RWPE2 (cell line): Measurements from ENCODE around the gene CMIP.
A peak's percentile ranks its signal among the peaks of the same experiment; 100 is the strongest.

Experiments used
- ATAC-seq: fragments of 200-7000 bp; cut with Tn5 transposase; 3 replicates; pipeline ENCODE4 v1.9.1; 2021; ENCODE audit warnings: low read depth
- DNase-seq: peaks from one replicate; pipeline ENCODE4 v3.0.0-alpha.2; 2020; ENCODE audit warnings: low spot score
- H3K27ac ChIP-seq: fragments of 450-650 bp; 2 replicates; pipeline ENCODE4 v1.5.1; 2017; ENCODE audit warnings: mild to moderate bottlenecking; ENCODE audit not compliant: poor library complexity, severe bottlenecking
- H3K27me3 ChIP-seq: fragments of 250-450 bp; sonication (Bioruptor Pico); 2 replicates; pipeline ENCODE4 v1.5.1; 2021; ENCODE audit warnings: mild to moderate bottlenecking, moderate library complexity; ENCODE audit not compliant: insufficient read depth, poor library complexity, severe bottlenecking
- H3K36me3 ChIP-seq: fragments of 250-450 bp; sonication (Bioruptor Pico); 2 replicates; pipeline ENCODE4 v1.5.1; 2020; ENCODE audit warnings: low read depth, mild to moderate bottlenecking, moderate library complexity
- H3K4me1 ChIP-seq: fragments of 250-450 bp; sonication (Bioruptor Pico); 2 replicates; pipeline ENCODE4 v1.5.1; 2021; ENCODE audit warnings: mild to moderate bottlenecking, moderate library complexity; ENCODE audit not compliant: insufficient read depth, poor library complexity, severe bottlenecking
- H3K4me3 ChIP-seq: fragments of 250-450 bp; sonication (Bioruptor Pico); 2 replicates; pipeline ENCODE4 v1.5.1; 2021; ENCODE audit warnings: mild to moderate bottlenecking, moderate library complexity; ENCODE audit not compliant: severe bottlenecking
- H3K9me3 ChIP-seq: fragments of 250-450 bp; sonication (Bioruptor Pico); 2 replicates; pipeline ENCODE4 v1.5.1; 2021; ENCODE audit warnings: mild to moderate bottlenecking, moderate library complexity; ENCODE audit not compliant: severe bottlenecking
- TF ChIP-seq, protein P1 (sequence below): fragments of 450-650 bp; IDR thresholded peaks from one replicate; pipeline ENCODE4 v1.5.1; 2017; ENCODE audit warnings: mild to moderate bottlenecking, moderate library complexity; ENCODE audit not compliant: poor library complexity, severe bottlenecking

Gene CMIP

DNA sequence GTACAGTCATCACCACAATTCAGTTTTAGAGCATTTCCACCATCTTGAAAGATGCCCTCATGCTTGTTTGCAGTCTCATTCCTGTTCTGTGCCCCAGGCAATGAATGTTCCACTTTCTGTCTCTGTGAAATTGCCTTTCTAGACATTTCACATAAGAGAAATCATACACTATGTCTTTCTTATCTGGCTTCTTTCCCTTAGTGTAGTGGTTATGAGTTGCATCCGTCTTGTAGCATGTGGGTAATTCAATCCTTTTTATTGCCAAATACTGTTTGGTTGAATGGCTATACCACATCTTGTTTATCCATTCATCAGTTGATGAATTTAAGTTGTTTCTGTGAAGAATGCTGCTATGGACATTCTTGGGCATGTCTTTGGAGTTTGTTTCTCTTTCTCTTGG is 202.0 kb downstream of the CMIP start:
- peaks cover 16% of the 10 kb centered on the region for H3K36me3 ChIP-seq
- peaks cover 27% of the 10 kb centered on the region for H3K4me1 ChIP-seq

DNA sequence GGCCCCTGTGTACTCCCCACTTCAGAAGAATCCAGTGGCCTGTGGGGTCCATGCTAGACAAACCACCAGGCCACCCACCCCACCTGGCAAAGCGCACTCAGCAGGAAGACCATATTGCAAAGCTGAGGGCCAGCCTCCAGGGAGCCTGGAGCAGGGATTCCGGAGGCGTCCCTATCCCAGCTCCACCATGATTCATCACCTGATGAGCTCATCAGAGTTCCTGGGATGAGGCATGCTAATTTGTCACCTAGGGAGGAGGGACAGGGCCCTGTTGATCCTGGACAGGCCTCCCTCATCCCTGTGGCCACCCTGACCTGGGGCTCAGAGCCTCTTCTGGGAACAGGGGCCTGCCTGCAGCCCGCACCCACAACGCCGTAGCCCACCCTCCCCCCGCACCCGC is 202.9 kb downstream of the CMIP start:
- DNase-seq (no peak), ATAC-seq (peak; percentile 85)
- Histone ChIP-seq H3K4me3 (no peak overlapping the region), H3K36me3 (peaks cover 26% of the 10 kb centered on the region), H3K27ac (peak overlapping the region; percentile 43), H3K4me1 (peaks cover 27% of the 10 kb centered on the region), H3K9me3 (no peaks in the 10 kb centered on the region), H3K27me3 (no peaks in the 10 kb centered on the region)
- TF ChIP-seq, protein P1, sequence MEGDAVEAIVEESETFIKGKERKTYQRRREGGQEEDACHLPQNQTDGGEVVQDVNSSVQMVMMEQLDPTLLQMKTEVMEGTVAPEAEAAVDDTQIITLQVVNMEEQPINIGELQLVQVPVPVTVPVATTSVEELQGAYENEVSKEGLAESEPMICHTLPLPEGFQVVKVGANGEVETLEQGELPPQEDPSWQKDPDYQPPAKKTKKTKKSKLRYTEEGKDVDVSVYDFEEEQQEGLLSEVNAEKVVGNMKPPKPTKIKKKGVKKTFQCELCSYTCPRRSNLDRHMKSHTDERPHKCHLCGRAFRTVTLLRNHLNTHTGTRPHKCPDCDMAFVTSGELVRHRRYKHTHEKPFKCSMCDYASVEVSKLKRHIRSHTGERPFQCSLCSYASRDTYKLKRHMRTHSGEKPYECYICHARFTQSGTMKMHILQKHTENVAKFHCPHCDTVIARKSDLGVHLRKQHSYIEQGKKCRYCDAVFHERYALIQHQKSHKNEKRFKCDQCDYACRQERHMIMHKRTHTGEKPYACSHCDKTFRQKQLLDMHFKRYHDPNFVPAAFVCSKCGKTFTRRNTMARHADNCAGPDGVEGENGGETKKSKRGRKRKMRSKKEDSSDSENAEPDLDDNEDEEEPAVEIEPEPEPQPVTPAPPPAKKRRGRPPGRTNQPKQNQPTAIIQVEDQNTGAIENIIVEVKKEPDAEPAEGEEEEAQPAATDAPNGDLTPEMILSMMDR: no peak

More for the DNA sequence above, 202.0 kb downstream of the CMIP start:
- DNase-seq: no peak
- Histone ChIP-seq H3K4me3 (no peak overlapping the region), H3K27ac (peak overlapping the region; percentile 43), H3K9me3 (no peaks in the 10 kb centered on the region), H3K27me3 (no peaks in the 10 kb centered on the region)
- ATAC-seq: peak; percentile 21; the same call in 1 of the 3 replicates
- TF ChIP-seq, protein P1: no peak

DNA sequence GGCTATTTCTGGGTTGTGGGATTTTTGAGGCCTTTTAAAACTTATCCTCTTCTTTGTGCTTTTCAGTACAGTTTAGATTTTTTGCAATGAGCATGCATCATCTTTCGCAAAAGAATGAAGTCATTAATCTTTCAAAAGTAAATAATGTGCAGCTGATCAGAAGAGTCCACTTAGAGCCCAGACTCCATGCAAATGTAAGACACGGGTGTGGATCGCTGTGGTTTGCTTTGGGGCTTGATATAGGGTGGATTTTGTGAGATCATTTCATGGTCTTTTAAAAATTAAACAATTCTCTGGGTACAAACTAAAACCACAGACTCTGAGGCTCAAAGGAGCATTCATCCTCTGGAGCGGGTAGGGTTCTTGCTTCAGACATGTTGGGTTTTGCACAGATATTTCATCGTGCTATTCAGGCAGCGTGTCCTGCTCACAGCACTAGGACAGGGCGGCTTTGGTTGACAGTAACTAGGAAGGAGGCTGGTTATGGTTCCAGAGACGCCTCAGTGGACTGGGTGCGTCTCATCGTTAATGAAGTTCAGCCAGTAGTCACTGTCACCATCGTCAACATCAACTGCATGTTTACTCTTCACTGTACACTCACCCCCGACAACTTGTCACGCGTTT is 205.1 kb downstream of the CMIP start:
- Histone ChIP-seq H3K27ac (no peak overlapping the region), H3K4me1 (peaks cover 24% of the 10 kb centered on the region), H3K4me3 (no peak overlapping the region), H3K27me3 (no peaks in the 10 kb centered on the region), H3K9me3 (no peaks in the 10 kb centered on the region), H3K36me3 (peaks cover 47% of the 10 kb centered on the region)
- TF ChIP-seq, protein P1: no peak
- no peak for DNase-seq
- no peak for ATAC-seq

DNA sequence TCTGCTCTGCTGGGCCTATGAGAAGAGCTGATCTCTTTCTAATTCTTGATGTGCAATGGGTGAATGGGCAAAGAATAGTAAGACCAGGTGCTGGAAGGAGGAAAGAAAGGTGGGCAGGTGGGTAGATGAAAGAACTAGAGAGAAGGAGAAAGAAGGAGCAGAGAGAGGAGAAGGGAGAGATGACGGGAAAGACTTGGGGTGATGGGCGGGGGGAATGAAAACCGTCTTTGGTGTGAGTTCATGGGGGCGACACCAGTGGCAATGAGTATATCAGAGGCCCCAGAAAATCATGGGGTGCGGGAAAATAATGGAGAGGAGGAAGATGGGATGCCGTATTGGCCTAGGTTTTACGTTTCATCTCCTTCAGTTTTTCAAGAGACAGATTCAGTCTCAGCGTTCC is 205.7 kb downstream of the CMIP start:
- Histone ChIP-seq H3K27me3 (no peaks in the 10 kb centered on the region), H3K4me1 (peaks cover 18% of the 10 kb centered on the region), H3K4me3 (no peak overlapping the region), H3K27ac (no peak overlapping the region), H3K9me3 (no peaks in the 10 kb centered on the region), H3K36me3 (peaks cover 53% of the 10 kb centered on the region)
- DNase-seq (no peak), ATAC-seq (no peak)
- TF ChIP-seq, protein P1: no peak

DNA sequence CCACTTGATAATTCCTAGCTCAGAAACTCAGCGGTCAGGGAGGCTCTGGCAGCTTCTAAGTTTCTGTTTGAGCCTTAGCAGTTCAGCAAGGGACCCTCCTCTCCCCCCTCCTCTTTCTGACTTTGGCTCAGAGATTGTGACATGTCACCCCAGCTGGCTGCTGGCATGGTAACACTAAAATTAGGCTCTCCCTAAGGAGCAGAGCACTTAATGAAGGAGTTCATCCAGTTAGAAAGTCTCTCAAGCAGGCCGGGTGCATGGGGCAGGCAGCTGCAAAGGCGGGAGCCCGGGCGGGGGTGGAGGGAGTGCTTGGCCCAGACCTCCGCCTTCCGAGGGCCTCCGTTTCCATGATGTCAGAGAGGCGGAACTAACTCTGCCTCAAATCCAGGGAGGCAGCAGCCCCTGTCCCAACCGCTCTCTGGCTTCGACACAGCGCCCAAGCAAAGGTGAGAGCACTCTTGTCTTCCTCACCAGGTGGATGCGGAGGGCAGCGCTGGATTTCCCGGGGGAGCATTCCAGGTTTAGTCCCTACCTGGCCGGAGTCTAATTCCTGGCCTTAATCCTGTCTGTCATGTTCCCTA is 206.5 kb downstream of the CMIP start:
- ATAC-seq: no peak
- Histone ChIP-seq H3K36me3 (peaks cover 59% of the 10 kb centered on the region), H3K27me3 (no peaks in the 10 kb centered on the region), H3K4me3 (no peak overlapping the region), H3K27ac (no peak overlapping the region), H3K4me1 (peaks cover 12% of the 10 kb centered on the region), H3K9me3 (no peaks in the 10 kb centered on the region)
- no peak for DNase-seq
- TF ChIP-seq, protein P1: no peak
